HepG2 (cell line): ENCODE measurements around the gene CAMTA1. TPM values are rescaled to one million over a fixed set of nuclear protein-coding genes. Genes with fewer than 3 reads are reported as not detected.

Source experiments
- ATAC-seq: fragments of 200-7000 bp; cut with Tn5 transposase; 3 replicates; pipeline ENCODE4 v1.9.1; 2020; ENCODE audit warnings: mild to moderate bottlenecking, moderate library complexity
- BruUV-seq: library from RNA; stranded (reverse); fragments of 400-500 nt; replicated peaks from 2 replicates; lab custom pipeline; 2021; lab: Mats Ljungman, UMichigan
- CTCF ChIA-PET: fragments of 300-600 bp; formaldehyde crosslinking; extraction: SDS; loops from one replicate; lab custom pipeline; 2021; ENCODE audit warnings: low total read pairs, inconsistent platforms, low intra/inter-chr PET ratio; lab: Yijun Ruan, JAX
- POLR2A ChIA-PET: fragments of 350-600 bp; sonication (Branson Sonifier 250); formaldehyde crosslinking; loops from one replicate; lab custom pipeline; 2020; ENCODE audit warnings: antibody characterized with exemption, inconsistent platforms; lab: Yijun Ruan, JAX
- DNase-seq: peaks from one replicate; pipeline ENCODE4 v3.0.0-alpha.2; 2015; ENCODE audit warnings: low spot score
- FAIRE-seq: peaks from 3 replicates; lab custom pipeline; 2011; peaks lifted over from hg19 to GRCh38; lab: Jason Lieb, UNC
- H2AFZ ChIP-seq: one replicate; pipeline ENCODE4 v1.6.1; 2011; ENCODE audit warnings: low read length, inconsistent platforms
- H3K27ac ChIP-seq: fragments of 300-600 bp; 3 replicates; pipeline ENCODE4 v1.8.0; 2011; ENCODE audit warnings: mixed run types, mild to moderate bottlenecking, mixed read lengths, low read length, inconsistent platforms; ENCODE audit not compliant: insufficient read depth; ENCODE audit errors: extremely low read length
- H3K27me3 ChIP-seq, 2 experiments: fragments of 200-600 bp in 1 of 2; 2 replicates in 1 of 2; 3 replicates in 1 of 2; pipeline versions ENCODE4 v1.6.0 to v1.8.0; 2011; ENCODE audit warnings: low read length in 2 of 2, mild to moderate bottlenecking in 2 of 2, moderate library complexity in 2 of 2, inconsistent platforms in 1 of 2; ENCODE audit not compliant: insufficient read depth in 2 of 2, control insufficient read depth in 1 of 2
- H3K36me3 ChIP-seq, 2 experiments: fragments of 200-600 bp in 1 of 2; replicated peaks in 1 of 2; 2 replicates in 1 of 2; 3 replicates in 1 of 2; pipeline versions ENCODE4 v1.5.1 to v1.8.0; 2011; ENCODE audit warnings: low read length in 2 of 2, inconsistent platforms in 1 of 2; ENCODE audit not compliant: insufficient read depth in 2 of 2, control insufficient read depth in 1 of 2
- H3K4me1 ChIP-seq: 2 replicates; pipeline ENCODE4 v1.5.1; 2012; ENCODE audit warnings: low read length, inconsistent platforms; ENCODE audit not compliant: insufficient read depth
- H3K4me2 ChIP-seq: 2 replicates; pipeline ENCODE4 v1.6.0; 2011; ENCODE audit warnings: low read depth, low read length, inconsistent platforms
- H3K4me3 ChIP-seq, 3 experiments: fragments of 200-600 bp in 1 of 3; sonication (generic), shearing (Covaris generic) in 1 of 3; replicated peaks in 1 of 3; 2 replicates each; pipeline ENCODE4 v1.5.1; 2011 to 2016; ENCODE audit warnings: low read length in 3 of 3, inconsistent platforms in 2 of 3, low read depth in 2 of 3, mild to moderate bottlenecking in 2 of 3, control low read depth in 1 of 3, mixed read lengths in 1 of 3; ENCODE audit not compliant: insufficient read depth in 1 of 3
- H3K79me2 ChIP-seq: one replicate; pipeline ENCODE4 v1.6.1; 2011; ENCODE audit warnings: low read length, inconsistent platforms; ENCODE audit not compliant: insufficient read depth
- H3K9ac ChIP-seq: 2 replicates; pipeline ENCODE4 v1.6.0; 2011; ENCODE audit warnings: mild to moderate bottlenecking, low read depth, low read length, inconsistent platforms; ENCODE audit not compliant: insufficient read depth
- H3K9me3 ChIP-seq: 2 replicates; pipeline ENCODE4 v1.5.1; 2012; ENCODE audit warnings: mild to moderate bottlenecking, low read length
- H4K20me1 ChIP-seq: 2 replicates; pipeline ENCODE4 v1.6.0; 2011; ENCODE audit warnings: inconsistent platforms, mild to moderate bottlenecking, low read length, moderate library complexity; ENCODE audit not compliant: insufficient read depth
- CEBPB ChIP-seq: IDR thresholded peaks from 2 replicates; pipeline ENCODE4 v1.6.1; 2011; ENCODE audit warnings: low read depth, low read length, improper control_type of control experiment, borderline replicate concordance
- FOXP1 ChIP-seq, 2 experiments: fragments of 450-650 bp in 1 of 2; IDR thresholded peaks; 2 replicates each; pipeline ENCODE4 v1.6.1; 2017 to 2018; ENCODE audit warnings: antibody characterized with exemption in 1 of 2
- LCORL ChIP-seq, 2 experiments: fragments of 450-650 bp in 1 of 2; sonication (generic) in 1 of 2; formaldehyde crosslinking in 1 of 2; IDR thresholded peaks; 2 replicates each; pipeline versions ENCODE4 v1.5.0 to v1.6.1; 2017 to 2020; ENCODE audit warnings: antibody characterized with exemption in 1 of 2, missing genetic modification reagents in 1 of 2
- MAFF ChIP-seq: IDR thresholded peaks from 2 replicates; pipeline ENCODE4 v1.6.1; 2011; ENCODE audit warnings: low read depth, low read length, improper control_type of control experiment
- NFYC ChIP-seq: IDR thresholded peaks from 2 replicates; pipeline ENCODE4 v1.6.1; 2016; ENCODE audit warnings: missing genetic modification reagents, missing compliant biosample characterization
- ZNF180 ChIP-seq: sonication (generic); formaldehyde crosslinking; IDR thresholded peaks from 2 replicates; pipeline ENCODE4 v1.4.0; 2020; ENCODE audit warnings: low read depth, missing genetic modification reagents, borderline replicate concordance
- WGBS: methylation state at CpG from one replicate; pipeline ENCODE4 v1.1.6; 2017; ENCODE audit warnings: low lambda C conversion rate; 5-methylcytosine and 5-hydroxymethylcytosine counted together
- in situ Hi-C: cut with HindIII; loops from 2 replicates; pipeline ENCODE4 v1.10.0; 2017; ENCODE audit warnings: low pct_unique_long_range_greater_than_20kb; ENCODE audit not compliant: extremely low pct_ligation_motif_present
- intact Hi-C: fragments of 100-400 bp; cut with micrococcal nuclease; formaldehyde crosslinking; loops from one replicate; pipeline ENCODE4 v1.10.0; 2022; ENCODE audit not compliant: unreplicated experiment
- polyA plus RNA-seq, 8 experiments: library from polyadenylated mRNA; depleted of rRNA in 3 of 8; stranded (reverse) in 7 of 8; unstranded in 1 of 8; fragments of >200 nt; fragmentation: Illumina TruSeq in 4 of 8; extraction: Trizol in 4 of 8; gene quantifications; 2 replicates each; pipeline versions ENCODE4 v1.2.1 to v1.2.3, GENCODE V29; 2011 to 2016; ENCODE audit warnings: low read depth in 4 of 8, missing spikeins in 1 of 8, mixed read lengths in 1 of 8; ENCODE audit not compliant: insufficient read depth in 1 of 8
- total RNA-seq, 5 experiments: library from RNA; depleted of rRNA; stranded (reverse); fragments of >200 nt; fragmentation: Illumina TruSeq; extraction: Trizol; gene quantifications; 2 replicates each; pipeline ENCODE4 v1.2.3, GENCODE V29; 2016; ENCODE audit warnings: low read depth in 1 of 5
- TF ChIP-seq, protein P1 (sequence below): sonication (generic); formaldehyde crosslinking; IDR thresholded peaks from 2 replicates; pipeline ENCODE4 v1.5.0; 2020; ENCODE audit warnings: mild to moderate bottlenecking, missing genetic modification reagents, borderline replicate concordance
- TF ChIP-seq, protein P2 (sequence below): sonication (generic); formaldehyde crosslinking; IDR thresholded peaks from 2 replicates; pipeline ENCODE4 v1.5.1; 2020; ENCODE audit warnings: mild to moderate bottlenecking, missing genetic modification reagents, moderate library complexity

CAMTA1 gene
- total and polyA plus RNA-seq, 2 of the 13 experiments (the other 11 are each of a cell fraction or from before 2014, with no cell fraction given) = 25.0 to 36.4 TPM

DNA sequence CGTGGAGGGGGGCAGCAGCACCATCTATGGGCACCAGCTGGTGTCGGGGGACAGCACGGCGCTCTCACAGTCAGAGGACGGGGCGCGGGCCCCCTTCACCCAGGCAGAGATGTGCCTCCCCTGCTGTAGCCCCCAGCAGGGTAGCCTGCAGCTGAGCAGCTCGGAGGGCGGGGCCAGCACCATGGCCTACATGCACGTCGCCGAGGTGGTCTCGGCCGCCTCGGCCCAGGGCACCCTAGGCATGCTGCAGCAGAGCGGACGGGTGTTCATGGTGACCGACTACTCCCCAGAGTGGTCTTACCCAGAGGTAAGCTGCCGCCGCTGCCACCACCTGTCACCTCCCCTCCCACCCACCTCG lies 879.6 kb downstream of the CAMTA1 start:
- H3K36me3 ChIP-seq = no peaks in the 10 kb centered on the region
- no peaks in the 10 kb centered on the region for H3K9me3 ChIP-seq
- in situ Hi-C loops (loop anchor here (5.0 to 25.0 kb wide), 2 partner anchors 197 to 237 kb away; partner anchors contain the start of gene UTS2), intact Hi-C loops (loop anchor here (5.0 kb wide), 1 partner anchor 37 kb away; no protein-coding TSS in a partner anchor)
- H3K27ac ChIP-seq = no peak overlapping the region
- H3K4me3 ChIP-seq = no peak overlapping the region
- CTCF ChIA-PET = no interaction called here
- peaks cover 0 to 28% of the 10 kb centered on the region in 2 experiments; a peak in 3 of 5 replicates for H3K27me3 ChIP-seq
- POLR2A ChIA-PET = interaction anchor here (1.2 kb wide), 1 partner anchor 87 kb away, joined by 3 read pairs; no protein-coding TSS in a partner anchor
- no peak for ATAC-seq
- WGBS = 56% methylated on average over 9 of the region's 21 CpGs
- BruUV-seq = no TSS peak
- no peak for TF ChIP-seq FOXP1 (IDR thresholded peaks at IDR 0.05)
- TF ChIP-seq FOXP1 (CRISPR knock-in tag; IDR thresholded peaks at IDR 0.05) = no peak
- TF ChIP-seq CEBPB = no peak
- TF ChIP-seq LCORL (IDR thresholded peaks at IDR 0.05) = no peak
- TF ChIP-seq LCORL (CRISPR knock-in tag; IDR thresholded peaks at IDR 0.05) = no peak
- TF ChIP-seq, protein P1, sequence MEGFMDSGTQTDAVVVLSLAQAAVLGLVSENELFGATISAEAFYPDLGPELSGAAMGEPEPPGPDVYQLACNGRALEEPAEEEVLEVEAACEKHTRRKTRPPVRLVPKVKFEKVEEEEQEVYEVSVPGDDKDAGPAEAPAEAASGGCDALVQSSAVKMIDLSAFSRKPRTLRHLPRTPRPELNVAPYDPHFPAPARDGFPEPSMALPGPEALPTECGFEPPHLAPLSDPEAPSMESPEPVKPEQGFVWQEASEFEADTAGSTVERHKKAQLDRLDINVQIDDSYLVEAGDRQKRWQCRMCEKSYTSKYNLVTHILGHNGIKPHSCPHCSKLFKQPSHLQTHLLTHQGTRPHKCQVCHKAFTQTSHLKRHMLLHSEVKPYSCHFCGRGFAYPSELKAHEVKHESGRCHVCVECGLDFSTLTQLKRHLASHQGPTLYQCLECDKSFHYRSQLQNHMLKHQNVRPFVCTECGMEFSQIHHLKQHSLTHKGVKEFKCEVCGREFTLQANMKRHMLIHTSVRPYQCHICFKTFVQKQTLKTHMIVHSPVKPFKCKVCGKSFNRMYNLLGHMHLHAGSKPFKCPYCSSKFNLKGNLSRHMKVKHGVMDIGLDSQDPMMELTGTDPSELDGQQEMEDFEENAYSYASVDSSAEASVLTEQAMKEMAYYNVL (CRISPR knock-in tag) = no peak
- no peak for TF ChIP-seq ZNF180 (CRISPR knock-in tag)
- TF ChIP-seq, all 625 proteins: peak for 0
- DNase-seq = no peak
- peaks cover 20% of the 10 kb centered on the region for H3K4me1 ChIP-seq
- no peaks in the 10 kb centered on the region for H3K79me2 ChIP-seq
- H3K9ac ChIP-seq = no peak overlapping the region
- no peaks in the 10 kb centered on the region for H4K20me1 ChIP-seq
- FAIRE-seq = no peak
- H3K4me2 ChIP-seq = no peak overlapping the region
- H2AFZ ChIP-seq = no peak overlapping the region

DNA sequence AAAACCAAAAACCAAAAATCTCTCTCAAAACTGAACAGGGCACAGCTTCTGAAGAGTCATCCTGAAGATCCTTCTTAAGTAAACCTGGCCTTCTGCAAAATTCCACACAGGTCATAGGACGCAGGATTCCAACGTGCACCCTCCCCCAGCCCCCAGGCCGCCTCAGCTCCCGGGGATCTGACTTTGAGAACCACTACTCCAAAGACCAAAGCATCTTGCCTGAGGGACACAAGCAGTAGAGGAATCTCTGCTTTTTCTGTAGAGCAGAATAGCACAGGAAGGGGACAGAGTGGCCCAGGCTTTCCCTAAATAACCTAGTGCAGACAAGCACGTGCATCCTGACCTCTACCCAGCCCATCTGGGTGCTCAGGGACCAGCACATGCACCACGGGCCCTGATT lies 881.0 kb downstream of the CAMTA1 start:
- TF ChIP-seq MAFF (no peak), NFYC (CRISPR knock-in tag) (0 out of 2 replicates have a peak, but pooled peaks have one; percentile 34)
- TF ChIP-seq, protein P2, sequence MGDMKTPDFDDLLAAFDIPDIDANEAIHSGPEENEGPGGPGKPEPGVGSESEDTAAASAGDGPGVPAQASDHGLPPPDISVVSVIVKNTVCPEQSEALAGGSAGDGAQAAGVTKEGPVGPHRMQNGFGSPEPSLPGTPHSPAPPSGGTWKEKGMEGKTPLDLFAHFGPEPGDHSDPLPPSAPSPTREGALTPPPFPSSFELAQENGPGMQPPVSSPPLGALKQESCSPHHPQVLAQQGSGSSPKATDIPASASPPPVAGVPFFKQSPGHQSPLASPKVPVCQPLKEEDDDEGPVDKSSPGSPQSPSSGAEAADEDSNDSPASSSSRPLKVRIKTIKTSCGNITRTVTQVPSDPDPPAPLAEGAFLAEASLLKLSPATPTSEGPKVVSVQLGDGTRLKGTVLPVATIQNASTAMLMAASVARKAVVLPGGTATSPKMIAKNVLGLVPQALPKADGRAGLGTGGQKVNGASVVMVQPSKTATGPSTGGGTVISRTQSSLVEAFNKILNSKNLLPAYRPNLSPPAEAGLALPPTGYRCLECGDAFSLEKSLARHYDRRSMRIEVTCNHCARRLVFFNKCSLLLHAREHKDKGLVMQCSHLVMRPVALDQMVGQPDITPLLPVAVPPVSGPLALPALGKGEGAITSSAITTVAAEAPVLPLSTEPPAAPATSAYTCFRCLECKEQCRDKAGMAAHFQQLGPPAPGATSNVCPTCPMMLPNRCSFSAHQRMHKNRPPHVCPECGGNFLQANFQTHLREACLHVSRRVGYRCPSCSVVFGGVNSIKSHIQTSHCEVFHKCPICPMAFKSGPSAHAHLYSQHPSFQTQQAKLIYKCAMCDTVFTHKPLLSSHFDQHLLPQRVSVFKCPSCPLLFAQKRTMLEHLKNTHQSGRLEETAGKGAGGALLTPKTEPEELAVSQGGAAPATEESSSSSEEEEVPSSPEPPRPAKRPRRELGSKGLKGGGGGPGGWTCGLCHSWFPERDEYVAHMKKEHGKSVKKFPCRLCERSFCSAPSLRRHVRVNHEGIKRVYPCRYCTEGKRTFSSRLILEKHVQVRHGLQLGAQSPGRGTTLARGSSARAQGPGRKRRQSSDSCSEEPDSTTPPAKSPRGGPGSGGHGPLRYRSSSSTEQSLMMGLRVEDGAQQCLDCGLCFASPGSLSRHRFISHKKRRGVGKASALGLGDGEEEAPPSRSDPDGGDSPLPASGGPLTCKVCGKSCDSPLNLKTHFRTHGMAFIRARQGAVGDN = peak; percentile 28; the same call in 1 of the 2 replicates
- Histone ChIP-seq H3K4me3 (no peak overlapping the region), H2AFZ (no peak overlapping the region), H3K4me2 (no peak overlapping the region), H3K9ac (no peak overlapping the region), H3K9me3 (no peaks in the 10 kb centered on the region), H3K4me1 (peaks cover 28% of the 10 kb centered on the region), H4K20me1 (no peaks in the 10 kb centered on the region), H3K27me3 (peaks cover 2 to 24% of the 10 kb centered on the region in 2 experiments; a peak in 3 of 5 replicates), H3K36me3 (no peaks in the 10 kb centered on the region), H3K27ac (no peak overlapping the region), H3K79me2 (no peaks in the 10 kb centered on the region)
- in situ Hi-C loops (loop anchor here (25.0 kb wide), 1 partner anchor 196 kb away; the partner anchor contains the start of gene UTS2), intact Hi-C loops (loop anchor here (2.0 to 5.0 kb wide), 2 partner anchors 36 to 191 kb away; no protein-coding TSS in a partner anchor)
- FAIRE-seq (no peak), ATAC-seq (no peak), DNase-seq (no peak)
- no TSS peak for BruUV-seq
- POLR2A ChIA-PET = no interaction called here
- WGBS = 2% methylated on average over 4 of the region's 6 CpGs
- CTCF ChIA-PET = interaction anchor here (9.2 kb wide), 1 partner anchor 87 kb away, joined by 226 read pairs; no protein-coding TSS in a partner anchor
